Gastrocnemius medialis (tissue), 4 donors: ENCODE results near the gene MORN5.

Experiments used
- POLR2A ChIP-seq, 2 donors: fragments of 450-650 bp; IDR thresholded peaks; one replicate each; pipeline ENCODE4 v1.6.1; 2017; ENCODE audit warnings: antibody characterized with exemption in 2 of 2, mild to moderate bottlenecking in 2 of 2, moderate library complexity in 2 of 2
- TF ChIP-seq, protein P1 (sequence below), 5 experiments: fragments of 450-650 bp in 3 of 5; fragments of 200-600 bp in 2 of 5; sonication (generic) in 2 of 5; IDR thresholded peaks in 4 of 5; conservative IDR thresholded peaks in 1 of 5; 1 replicate in 4 of 5; 2 replicates in 1 of 5; pipeline ENCODE4 v1.5.1; 2016 to 2019; ENCODE audit warnings: antibody characterized with exemption in 5 of 5, mild to moderate bottlenecking in 3 of 5, moderate library complexity in 3 of 5

DNA sequence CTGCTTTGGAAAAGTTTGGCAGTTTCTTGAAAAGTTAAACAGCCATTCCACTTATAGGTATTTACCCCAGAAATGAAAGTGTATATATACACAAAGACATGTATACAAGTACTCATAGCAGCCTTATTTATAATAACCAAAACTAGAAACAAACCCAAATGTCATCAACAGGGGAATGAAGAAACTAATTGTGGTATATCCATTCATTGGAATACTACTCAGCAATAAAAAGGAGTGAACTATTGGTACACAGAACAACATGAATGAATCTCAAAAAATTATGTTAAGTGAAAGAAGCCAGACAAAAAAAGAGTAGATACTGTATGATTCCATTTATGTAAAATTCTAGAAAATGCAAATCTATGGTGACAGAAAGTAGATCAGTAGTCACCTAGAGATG is 2.7 kb downstream of the MORN5 start:
- TF ChIP-seq, protein P1, sequence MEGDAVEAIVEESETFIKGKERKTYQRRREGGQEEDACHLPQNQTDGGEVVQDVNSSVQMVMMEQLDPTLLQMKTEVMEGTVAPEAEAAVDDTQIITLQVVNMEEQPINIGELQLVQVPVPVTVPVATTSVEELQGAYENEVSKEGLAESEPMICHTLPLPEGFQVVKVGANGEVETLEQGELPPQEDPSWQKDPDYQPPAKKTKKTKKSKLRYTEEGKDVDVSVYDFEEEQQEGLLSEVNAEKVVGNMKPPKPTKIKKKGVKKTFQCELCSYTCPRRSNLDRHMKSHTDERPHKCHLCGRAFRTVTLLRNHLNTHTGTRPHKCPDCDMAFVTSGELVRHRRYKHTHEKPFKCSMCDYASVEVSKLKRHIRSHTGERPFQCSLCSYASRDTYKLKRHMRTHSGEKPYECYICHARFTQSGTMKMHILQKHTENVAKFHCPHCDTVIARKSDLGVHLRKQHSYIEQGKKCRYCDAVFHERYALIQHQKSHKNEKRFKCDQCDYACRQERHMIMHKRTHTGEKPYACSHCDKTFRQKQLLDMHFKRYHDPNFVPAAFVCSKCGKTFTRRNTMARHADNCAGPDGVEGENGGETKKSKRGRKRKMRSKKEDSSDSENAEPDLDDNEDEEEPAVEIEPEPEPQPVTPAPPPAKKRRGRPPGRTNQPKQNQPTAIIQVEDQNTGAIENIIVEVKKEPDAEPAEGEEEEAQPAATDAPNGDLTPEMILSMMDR (IDR thresholded peaks at IDR 0.05 in 4 of 5, conservative IDR thresholded peaks at IDR 0.05 in 1 of 5) = no peak
- no peak for TF ChIP-seq POLR2A (IDR thresholded peaks at IDR 0.05)
